HL-60 (cell line): ENCODE measurements around the gene ZBTB7C.

Experiments
- DNase-seq, 2 experiments: peaks; one replicate each; pipeline ENCODE4 v3.0.0-alpha.2; 2010 to 2020; ENCODE audit warnings: low read depth in 1 of 2, low spot score in 1 of 2
- H3K27ac ChIP-seq: fragments of 250-450 bp; sonication (Bioruptor Pico); replicated peaks from 2 replicates; pipeline ENCODE4 v1.5.1; 2020; ENCODE audit warnings: mild to moderate bottlenecking, moderate library complexity
- H3K27me3 ChIP-seq: fragments of 250-450 bp; sonication (Bioruptor Pico); 2 replicates; pipeline ENCODE4 v1.5.1; 2021; ENCODE audit warnings: mild to moderate bottlenecking, moderate library complexity; ENCODE audit not compliant: insufficient read depth, poor library complexity, severe bottlenecking
- H3K4me3 ChIP-seq: replicated peaks from 2 replicates; pipeline ENCODE4 v1.5.1; 2011; ENCODE audit warnings: mild to moderate bottlenecking, control low read depth, low read length; ENCODE audit not compliant: insufficient read depth
- CTCF ChIP-seq: IDR thresholded peaks from one replicate; pipeline ENCODE4 v1.5.1; 2011; ENCODE audit warnings: low read length, control low read depth, inconsistent platforms; ENCODE audit not compliant: insufficient read depth
- GABPA ChIP-seq: IDR thresholded peaks from 2 replicates; pipeline ENCODE4 v1.6.1; 2012; ENCODE audit warnings: low read depth
- POLR2AphosphoS5 ChIP-seq: IDR thresholded peaks from 2 replicates; pipeline ENCODE4 v1.6.1; 2012; ENCODE audit warnings: low read depth
- REST ChIP-seq: IDR thresholded peaks from 2 replicates; pipeline ENCODE4 v1.6.1; 2012; ENCODE audit warnings: low read depth; ENCODE audit not compliant: insufficient replicate concordance
- SPI1 ChIP-seq: IDR thresholded peaks from 2 replicates; pipeline ENCODE4 v1.6.1; 2012; ENCODE audit warnings: low read depth, mild to moderate bottlenecking, borderline replicate concordance

The ZBTB7C gene

DNA sequence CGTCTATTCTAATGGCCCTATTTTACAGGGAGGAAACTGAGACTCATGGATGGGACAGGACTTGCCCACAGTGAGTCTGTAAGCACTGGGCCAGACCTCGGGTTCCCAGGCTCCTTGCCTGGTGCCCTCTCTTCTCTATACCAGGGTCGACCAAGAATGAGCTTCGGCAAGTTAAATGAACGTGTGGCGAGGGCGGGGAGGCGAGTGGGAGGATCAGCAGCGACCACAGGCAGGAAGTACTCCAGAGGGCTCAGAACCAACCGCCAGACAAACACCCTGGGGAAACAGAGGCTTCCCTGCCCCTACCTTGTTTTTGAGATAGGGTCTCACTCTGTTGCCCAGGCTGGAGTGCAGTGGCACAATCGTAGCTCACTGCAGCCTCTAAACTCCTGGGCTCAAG lies 301.0 kb downstream of the ZBTB7C start:
- no peak overlapping the region for H3K4me3 ChIP-seq
- TF ChIP-seq POLR2AphosphoS5 (no peak), REST (no peak), SPI1 (no peak), GABPA (no peak), CTCF (no peak)
- peak in 1 of 2 experiments; percentile 41 for DNase-seq
- H3K27ac ChIP-seq = no peak overlapping the region
- H3K27me3 ChIP-seq = peaks cover 17% of the 10 kb centered on the region

DNA sequence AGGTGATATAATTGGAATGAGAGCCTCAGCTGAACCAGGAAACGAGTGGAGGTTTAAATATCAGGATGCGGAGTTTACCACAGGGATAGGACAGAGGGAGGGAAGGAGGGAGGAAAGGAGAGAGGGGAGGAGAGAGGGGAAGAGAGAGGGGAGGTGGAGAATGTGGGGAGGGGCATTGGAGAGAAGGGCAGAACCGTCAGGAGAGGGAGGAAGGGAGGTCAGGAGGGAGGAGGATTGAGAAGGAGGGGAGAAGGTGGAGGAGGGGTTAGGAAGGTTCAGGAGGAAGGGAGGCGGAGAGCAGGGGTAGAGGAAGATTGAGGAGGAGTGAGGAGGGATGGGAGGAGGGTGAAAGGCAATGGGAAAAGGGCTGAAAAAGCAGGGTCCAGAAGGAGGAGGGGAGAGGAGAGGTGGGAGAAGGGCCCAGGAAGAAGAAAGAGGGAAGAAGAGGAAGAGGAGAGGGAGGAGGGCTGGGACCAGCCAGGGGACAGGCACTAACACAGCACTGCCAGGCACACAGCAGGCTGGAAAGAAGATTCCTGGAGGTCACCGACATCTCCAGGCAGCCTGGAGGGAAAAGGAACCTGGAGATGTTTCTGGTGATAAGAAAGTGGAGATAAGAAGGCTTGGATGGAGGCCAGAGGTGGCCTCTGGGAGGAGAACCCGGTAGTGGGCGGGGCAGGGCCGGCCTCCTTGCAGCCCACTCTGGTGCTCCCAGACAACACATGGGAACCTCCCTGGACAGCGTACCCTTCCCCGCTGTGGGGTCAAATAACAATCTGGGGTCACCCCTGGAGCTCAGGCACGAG lies 302.0 kb downstream of the ZBTB7C start:
- Histone ChIP-seq H3K27ac (no peak overlapping the region), H3K27me3 (peaks cover 18% of the 10 kb centered on the region), H3K4me3 (no peak overlapping the region)
- no peak for TF ChIP-seq SPI1
- TF ChIP-seq GABPA = no peak
- TF ChIP-seq POLR2AphosphoS5 = no peak
- DNase-seq = no peak

DNA sequence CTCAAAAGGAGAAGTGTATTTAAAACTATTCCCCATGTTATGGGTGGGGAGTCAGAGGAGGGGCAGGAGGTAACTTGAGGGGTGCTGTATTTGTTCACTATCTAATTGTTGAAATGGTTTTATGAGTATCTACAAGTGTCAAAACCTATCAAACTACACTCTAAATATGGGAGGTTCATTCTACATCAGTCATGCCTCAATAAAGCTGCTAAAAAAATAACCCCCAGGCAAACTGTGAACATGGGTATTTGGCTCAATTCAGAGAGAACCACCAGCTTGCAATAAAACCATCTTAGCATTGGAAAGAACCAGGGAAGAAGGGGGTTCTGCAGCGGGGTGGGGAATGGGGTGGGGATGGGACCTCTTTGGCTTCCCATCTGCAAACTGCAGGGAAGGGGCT lies 302.7 kb downstream of the ZBTB7C start:
- DNase-seq = no peak

More for the DNA sequence above, 302.7 kb downstream of the ZBTB7C start:
- TF ChIP-seq CTCF = no peak
- no peak for TF ChIP-seq REST
- no peak for TF ChIP-seq GABPA
- no peak for TF ChIP-seq SPI1
- no peak for TF ChIP-seq POLR2AphosphoS5
- Histone ChIP-seq H3K27ac (no peak overlapping the region), H3K4me3 (no peak overlapping the region), H3K27me3 (peaks cover 18% of the 10 kb centered on the region)
